ENCODE results near the gene UGT1A10. TPM values are rescaled to one million over a fixed set of nuclear protein-coding genes. Genes with fewer than 3 reads are reported as not detected.
A peak's percentile ranks its signal among the peaks of the same experiment; 100 is the strongest.
"Not testable (repeated sequence)": the region's sequence is repeated elsewhere in the genome, so short reads cannot be mapped to it uniquely, and the experiment has no call there.

UGT1A10 gene
- total RNA-seq, 2 donors from 2014 or later = not detected

- Mint-ChIP-seq H3K36me3 (ENCODE audit: low read depth) (peaks cover 9% of the 10 kb centered on the region), H3K4me3 (no peak overlapping the region)
- no peak for ATAC-seq
Observed at GRCh38 chr2:233707940-233708644, 71.8 kb downstream of the UGT1A10 start.

GRCh38 chr2:233708942-233709341 is 72.7 kb downstream of the UGT1A10 start:
- no peak for ATAC-seq
- H3K27ac Mint-ChIP-seq = no peak overlapping the region
- H3K36me3 Mint-ChIP-seq (ENCODE audit: low read depth) = peaks cover 9% of the 10 kb centered on the region
- no peaks in the 10 kb centered on the region for H3K9me3 ChIP-seq (ENCODE audit: control insufficient read depth, low read length, poor library complexity, severe bottlenecking)
- H3K27me3 Mint-ChIP-seq = peaks cover 66% of the 10 kb centered on the region
- H3K4me3 Mint-ChIP-seq = no peak overlapping the region
- DNase-seq = no peak
- peaks cover 7% of the 10 kb centered on the region for H3K4me1 Mint-ChIP-seq

More at GRCh38 chr2:233707940-233708644, 71.8 kb downstream of the UGT1A10 start:
- no peaks in the 10 kb centered on the region for H3K9me3 ChIP-seq (ENCODE audit: control insufficient read depth, low read length, poor library complexity, severe bottlenecking)
- H3K4me1 Mint-ChIP-seq = peaks cover 5% of the 10 kb centered on the region
- H3K27ac Mint-ChIP-seq = no peak overlapping the region
- no peak for DNase-seq
- peaks cover 59% of the 10 kb centered on the region for H3K27me3 Mint-ChIP-seq

- H3K9me3 ChIP-seq (ENCODE audit: control insufficient read depth, low read length, poor library complexity, severe bottlenecking) = no peaks in the 10 kb centered on the region
- Mint-ChIP-seq H3K4me1 (peaks cover 8% of the 10 kb centered on the region), H3K27me3 (peaks cover 77% of the 10 kb centered on the region), H3K36me3 (ENCODE audit: low read depth) (peaks cover 7% of the 10 kb centered on the region), H3K27ac (no peak overlapping the region), H3K4me3 (no peak overlapping the region)
- peak; percentile 23 to 59 (median 30) for DNase-seq
- ATAC-seq = peak; percentile 61
Observed at GRCh38 chr2:233711312-233712008, 75.2 kb downstream of the UGT1A10 start.

GRCh38 chr2:233712611-233713261 is 76.5 kb downstream of the UGT1A10 start, which contains the start of gene UGT1A5:
Gene UGT1A5 (plus strand): TSS chr2:233712907. CDS start chr2:233712992, 85 bp downstream.
- Mint-ChIP-seq H3K36me3 (ENCODE audit: low read depth) (peaks cover 3% of the 10 kb centered on the region), H3K27ac (no peak within 1 kb of the TSS), H3K27me3 (peaks cover 81% of the 10 kb centered on the region), H3K4me1 (peaks cover 8% of the 10 kb centered on the region), H3K4me3 (no peak within 1 kb of the TSS)
- DNase-seq = no peak
- ATAC-seq = no peak
- H3K9me3 ChIP-seq (ENCODE audit: control insufficient read depth, low read length, poor library complexity, severe bottlenecking) = no peaks in the 10 kb centered on the region

- Mint-ChIP-seq H3K27ac (no peak overlapping the region), H3K36me3 (ENCODE audit: low read depth) (peaks cover 3% of the 10 kb centered on the region), H3K27me3 (peaks cover 81% of the 10 kb centered on the region), H3K4me1 (peaks cover 9% of the 10 kb centered on the region), H3K4me3 (no peak overlapping the region)
- no peak for DNase-seq
- ATAC-seq = no peak
- H3K9me3 ChIP-seq (ENCODE audit: control insufficient read depth, low read length, poor library complexity, severe bottlenecking) = no peaks in the 10 kb centered on the region
Observed at GRCh38 chr2:233713262-233713615, 77.0 kb downstream of the UGT1A10 start.

GRCh38 chr2:233714121-233714520 is 77.9 kb downstream of the UGT1A10 start:
- no peak overlapping the region for H3K4me3 Mint-ChIP-seq
- H3K27me3 Mint-ChIP-seq = peaks cover 82% of the 10 kb centered on the region
- peaks cover 10% of the 10 kb centered on the region for H3K4me1 Mint-ChIP-seq
- no peak for DNase-seq
- H3K36me3 Mint-ChIP-seq (ENCODE audit: low read depth) = peaks cover 3% of the 10 kb centered on the region
- H3K27ac Mint-ChIP-seq = no peak overlapping the region
- ATAC-seq = no peak
- no peaks in the 10 kb centered on the region for H3K9me3 ChIP-seq (ENCODE audit: control insufficient read depth, low read length, poor library complexity, severe bottlenecking)

- Mint-ChIP-seq H3K4me3 (no peak within 1 kb of the TSS), H3K27me3 (peaks cover 75% of the 10 kb centered on the region), H3K4me1 (peaks cover 4% of the 10 kb centered on the region), H3K27ac (no peak within 1 kb of the TSS), H3K36me3 (ENCODE audit: low read depth) (no peaks in the 10 kb centered on the region)
- DNase-seq (no peak), ATAC-seq (no peak)
- no peaks in the 10 kb centered on the region for H3K9me3 ChIP-seq (ENCODE audit: control insufficient read depth, low read length, poor library complexity, severe bottlenecking)
Observed at GRCh38 chr2:233718552-233718951, 82.3 kb downstream of the UGT1A10 start, which contains the start of gene UGT1A4. Gene UGT1A4 (plus strand): TSS chr2:233718736. CDS start chr2:233718821, 85 bp downstream.

- no peak for ATAC-seq
- DNase-seq = no peak
- Mint-ChIP-seq H3K27ac (no peak within 1 kb of the TSS), H3K36me3 (ENCODE audit: low read depth) (no peaks in the 10 kb centered on the region), H3K27me3 (peaks cover 37% of the 10 kb centered on the region), H3K4me1 (peaks cover 2% of the 10 kb centered on the region), H3K4me3 (no peak within 1 kb of the TSS)
- no peaks in the 10 kb centered on the region for H3K9me3 ChIP-seq (ENCODE audit: control insufficient read depth, low read length, poor library complexity, severe bottlenecking)
Observed at GRCh38 chr2:233728723-233729301, 92.6 kb downstream of the UGT1A10 start, which contains the start of gene UGT1A3. Gene UGT1A3 (plus strand): TSS chr2:233729042. CDS start chr2:233729127, 85 bp downstream.

GRCh38 chr2:233736868-233737653 is 100.8 kb downstream of the UGT1A10 start:
- H3K36me3 Mint-ChIP-seq (ENCODE audit: low read depth); H3K4me3 Mint-ChIP-seq: not testable (repeated sequence)

GRCh38 chr2:233740870-233741269 is 104.6 kb downstream of the UGT1A10 start:
- no peak overlapping the region for H3K27ac Mint-ChIP-seq
- peaks cover 60% of the 10 kb centered on the region for H3K27me3 Mint-ChIP-seq
- no peaks in the 10 kb centered on the region for H3K9me3 ChIP-seq (ENCODE audit: control insufficient read depth, low read length, poor library complexity, severe bottlenecking)
- no peak for ATAC-seq
- no peaks in the 10 kb centered on the region for H3K4me1 Mint-ChIP-seq
- peaks cover 3% of the 10 kb centered on the region for H3K36me3 Mint-ChIP-seq (ENCODE audit: low read depth)
- no peak for DNase-seq
- no peak overlapping the region for H3K4me3 Mint-ChIP-seq

More at GRCh38 chr2:233736868-233737653, 100.8 kb downstream of the UGT1A10 start:
- DNase-seq; H3K27ac Mint-ChIP-seq; ATAC-seq; H3K9me3 ChIP-seq (ENCODE audit: control insufficient read depth, low read length, poor library complexity, severe bottlenecking); H3K4me1 Mint-ChIP-seq: not testable (repeated sequence)
- peaks cover 57% of the 10 kb centered on the region for H3K27me3 Mint-ChIP-seq

- H3K9me3 ChIP-seq (ENCODE audit: control insufficient read depth, low read length, poor library complexity, severe bottlenecking) = no peaks in the 10 kb centered on the region
- no peak overlapping the region for H3K4me3 Mint-ChIP-seq
- peaks cover 66% of the 10 kb centered on the region for H3K27me3 Mint-ChIP-seq
- H3K27ac Mint-ChIP-seq = no peak overlapping the region
- H3K36me3 Mint-ChIP-seq (ENCODE audit: low read depth) = peaks cover 3% of the 10 kb centered on the region
- no peak for ATAC-seq
- DNase-seq = no peak
- H3K4me1 Mint-ChIP-seq = no peaks in the 10 kb centered on the region
Observed at GRCh38 chr2:233743464-233744259, 107.4 kb downstream of the UGT1A10 start.

All from T-helper 17 cell (primary cell).